Muscle of arm (tissue), 12 donors: ENCODE results near the gene ARHGAP42. TPM values are rescaled to one million over a fixed set of nuclear protein-coding genes. Genes with fewer than 3 reads are reported as not detected.
"Not testable (repeated sequence)": the region's sequence is repeated elsewhere in the genome, so short reads cannot be mapped to it uniquely, and the experiment has no call there.

Experiments
- DNase-seq: peaks from one replicate; pipeline ENCODE4 v3.0.0-alpha.2; 2013
- polyA plus RNA-seq, 12 donors: library from polyadenylated mRNA; unstranded; fragments of 120-200 nt; gene quantifications; one replicate each; pipeline ENCODE4 v1.2.1, GENCODE V29; 2013; ENCODE audit not compliant: insufficient read length in 12 of 12

The ARHGAP42 gene
- polyA plus RNA-seq, 12 donors = 12.7 to 37.3 (median 30.1) TPM; not detected in 1

DNA sequence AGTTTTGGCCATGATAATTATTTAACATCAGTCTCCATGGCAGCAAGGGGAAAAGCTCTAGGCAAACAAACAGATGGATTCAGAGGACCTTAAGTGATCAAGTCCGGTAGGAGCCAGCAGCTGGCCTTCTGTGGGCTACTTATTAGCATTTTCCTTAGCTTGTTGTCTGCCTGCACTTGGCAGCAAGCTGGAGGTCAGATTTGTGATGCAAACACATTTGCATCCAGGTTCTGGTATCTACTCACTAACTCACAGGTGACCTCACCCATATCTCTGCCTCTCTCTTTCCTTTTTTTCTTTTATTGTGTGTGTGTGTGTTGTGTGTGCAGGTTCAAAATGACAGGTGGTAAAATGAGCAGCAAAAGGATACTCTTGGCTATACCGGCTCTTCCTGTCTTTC is 32.3 kb downstream of the ARHGAP42 start:
- peak; percentile 67 for DNase-seq

DNA sequence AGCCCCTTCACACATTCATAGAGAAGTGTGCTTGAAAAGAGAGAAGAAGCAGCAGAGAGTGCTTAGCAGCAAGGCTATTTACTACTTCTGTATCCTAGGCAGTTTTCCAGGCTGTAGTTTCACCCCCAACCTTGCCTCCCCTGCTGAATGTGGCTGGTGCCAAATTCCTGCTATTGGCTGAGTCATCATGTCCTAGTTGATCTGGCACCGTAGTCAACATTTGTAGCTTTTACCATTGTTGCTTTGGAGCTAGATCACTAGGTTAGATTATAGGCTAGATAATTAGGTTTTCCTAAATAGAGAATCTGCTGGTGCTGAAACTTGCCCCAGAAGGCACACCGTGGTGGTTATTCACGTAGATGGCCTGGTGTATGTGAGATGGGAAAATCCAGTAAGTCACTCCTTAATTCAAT is 32.7 kb downstream of the ARHGAP42 start:
- peak; percentile 48 for DNase-seq

DNA sequence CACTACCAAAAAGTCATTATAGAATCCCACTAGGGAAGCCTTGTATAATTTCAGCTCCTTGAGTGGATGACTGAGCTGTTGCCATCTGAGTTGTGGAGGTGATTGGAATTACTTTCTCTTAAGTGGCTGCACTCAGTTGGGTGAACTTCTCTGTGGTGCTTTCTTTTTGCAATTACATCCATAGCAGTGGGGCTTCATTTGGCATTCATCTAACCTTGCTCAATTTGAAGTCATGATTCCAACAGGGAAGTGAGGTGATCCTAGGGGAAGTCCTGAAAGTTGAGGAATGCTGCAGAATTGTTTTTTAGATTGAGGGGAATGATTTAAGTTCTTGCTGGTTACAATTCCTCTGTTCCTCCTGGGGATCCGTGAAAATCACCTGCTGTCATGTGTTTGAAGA is 39.6 kb downstream of the ARHGAP42 start:
- DNase-seq = no peak

DNA sequence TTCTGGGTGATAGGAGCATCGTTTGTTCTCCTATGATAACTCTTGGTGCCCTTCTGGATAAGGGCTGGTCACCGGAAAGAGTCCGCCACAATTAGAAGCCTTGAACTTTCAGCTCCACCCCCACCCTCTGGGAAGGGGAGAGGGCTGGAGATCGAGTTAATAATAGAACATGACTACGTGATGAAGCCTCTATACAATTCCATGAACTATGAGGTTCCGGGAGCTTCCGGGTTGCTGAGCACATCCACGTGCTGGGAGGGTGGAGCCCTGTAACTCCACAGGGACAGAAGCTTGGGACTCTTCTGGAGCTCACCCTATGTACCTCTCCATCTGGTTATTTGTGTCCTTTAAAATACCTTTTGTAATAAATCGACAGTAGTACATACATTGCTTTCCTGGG is 40.3 kb downstream of the ARHGAP42 start:
- DNase-seq = no peak

GRCh38 chr11:100730266-100730665 is 43.2 kb downstream of the ARHGAP42 start:
- DNase-seq = no peak

GRCh38 chr11:100731471-100731870 is 44.4 kb downstream of the ARHGAP42 start:
- no peak for DNase-seq

GRCh38 chr11:100732949-100733348 is 45.9 kb downstream of the ARHGAP42 start:
- DNase-seq = no peak

DNA sequence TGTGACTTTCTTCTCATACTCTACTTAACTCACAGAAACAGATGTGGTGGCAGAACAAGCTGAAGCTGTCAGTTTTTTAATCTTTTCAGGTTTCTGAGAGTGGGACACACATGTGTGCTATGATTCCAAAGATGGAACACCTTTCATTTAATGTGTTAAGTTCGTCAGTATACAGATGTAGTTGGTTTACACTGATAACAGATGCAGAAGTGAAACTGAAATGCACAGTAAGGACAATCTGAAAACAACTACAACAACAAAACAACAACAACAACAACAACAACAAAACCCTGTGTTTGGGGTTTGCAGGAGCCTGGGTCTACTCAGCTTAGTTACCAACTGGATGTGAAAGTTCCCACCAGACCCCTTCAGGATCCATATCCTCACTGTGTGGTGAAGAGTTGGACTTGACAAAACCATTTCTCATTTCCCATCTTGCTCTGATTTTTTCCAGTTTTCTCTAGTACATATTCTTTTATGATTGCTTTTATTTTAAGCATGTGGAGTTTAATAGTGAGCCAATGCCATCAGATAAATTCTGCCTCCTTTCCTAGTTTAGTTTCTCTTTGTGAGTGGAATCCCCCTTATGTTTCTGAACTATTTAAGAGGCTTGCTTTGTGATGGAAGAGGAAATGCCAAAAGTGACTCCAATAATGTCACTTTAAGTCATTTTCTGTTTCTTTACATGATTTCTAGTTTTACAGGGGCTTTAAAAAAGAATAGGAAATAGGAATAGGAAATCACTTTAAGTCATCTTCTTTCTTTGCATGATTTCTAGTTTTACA is 47.8 kb downstream of the ARHGAP42 start:
- no peak for DNase-seq

GRCh38 chr11:100735949-100736675 is 49.0 kb downstream of the ARHGAP42 start:
- no peak for DNase-seq

DNA sequence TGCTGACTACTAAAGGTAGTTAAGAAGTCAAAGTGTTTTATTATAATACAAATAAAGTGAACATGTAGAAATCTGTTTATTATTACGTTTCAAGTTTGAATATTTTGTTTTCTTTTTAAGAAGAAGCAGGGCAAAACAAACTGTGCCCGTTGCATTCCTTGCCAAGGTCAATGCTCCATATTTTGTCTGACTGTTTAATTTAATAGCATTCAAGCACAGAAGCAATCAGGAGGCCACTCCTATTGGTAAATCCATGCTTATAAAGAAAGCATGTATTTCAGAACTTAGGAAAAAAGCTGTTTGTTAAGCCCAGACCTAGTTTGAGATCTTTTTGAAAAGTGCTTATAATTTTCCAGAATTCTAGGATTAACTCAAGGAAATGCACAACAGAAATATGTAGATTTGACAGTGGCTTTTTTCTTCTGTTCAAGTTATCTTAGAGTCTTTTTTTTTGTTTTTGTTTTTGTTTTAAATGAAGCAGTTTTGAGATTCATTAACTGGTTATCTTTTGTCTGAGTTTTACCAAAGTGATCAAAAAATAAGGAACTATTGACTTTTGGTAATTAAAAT is 51.7 kb downstream of the ARHGAP42 start:
- DNase-seq = no peak

- no peak for DNase-seq
Observed at GRCh38 chr11:100739666-100740065, 52.6 kb downstream of the ARHGAP42 start.

DNA sequence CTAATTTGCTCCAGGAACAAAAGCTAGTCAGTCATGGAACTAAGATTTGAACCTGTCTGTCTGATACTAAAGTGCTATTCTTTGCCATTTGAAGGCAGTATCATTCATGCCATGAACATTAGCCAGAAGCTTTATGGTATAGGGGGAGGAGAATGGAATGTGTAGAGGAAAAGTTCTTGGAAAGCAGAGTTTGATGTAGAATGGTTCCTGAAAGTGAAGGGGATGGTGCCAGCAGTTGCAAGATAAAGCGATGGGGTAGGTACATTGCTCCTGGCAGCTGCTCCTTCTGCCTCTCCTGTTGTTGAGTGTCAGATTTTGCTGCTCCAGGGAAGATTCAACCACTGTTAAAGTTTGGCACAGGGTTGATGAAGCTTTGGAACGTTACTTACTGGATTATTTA is 53.4 kb downstream of the ARHGAP42 start:
- DNase-seq = no peak

- DNase-seq = no peak
Observed at GRCh38 chr11:100741866-100742625, 55.0 kb downstream of the ARHGAP42 start.

DNA sequence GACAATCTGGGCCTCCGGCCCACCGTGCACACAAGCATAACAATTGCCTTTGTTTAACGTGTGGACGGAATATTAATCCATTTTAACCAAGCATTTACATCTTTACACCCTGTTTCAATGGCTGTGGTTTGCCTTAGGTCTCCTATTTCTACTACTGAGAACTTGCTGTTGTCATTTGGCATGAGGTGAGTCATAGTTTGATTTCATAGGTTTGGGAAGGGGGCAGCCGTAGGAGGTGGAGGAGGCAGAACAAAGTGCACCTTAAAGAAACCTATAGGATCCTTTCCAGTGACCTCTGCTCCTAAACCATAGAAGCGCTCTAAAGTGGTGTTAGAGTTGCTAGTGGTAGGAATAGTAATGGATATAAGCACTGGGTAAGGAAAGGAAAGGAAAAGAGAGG is 59.4 kb downstream of the ARHGAP42 start:
- DNase-seq = no peak

GRCh38 chr11:100748153-100748552 is 61.1 kb downstream of the ARHGAP42 start:
- no peak for DNase-seq

DNA sequence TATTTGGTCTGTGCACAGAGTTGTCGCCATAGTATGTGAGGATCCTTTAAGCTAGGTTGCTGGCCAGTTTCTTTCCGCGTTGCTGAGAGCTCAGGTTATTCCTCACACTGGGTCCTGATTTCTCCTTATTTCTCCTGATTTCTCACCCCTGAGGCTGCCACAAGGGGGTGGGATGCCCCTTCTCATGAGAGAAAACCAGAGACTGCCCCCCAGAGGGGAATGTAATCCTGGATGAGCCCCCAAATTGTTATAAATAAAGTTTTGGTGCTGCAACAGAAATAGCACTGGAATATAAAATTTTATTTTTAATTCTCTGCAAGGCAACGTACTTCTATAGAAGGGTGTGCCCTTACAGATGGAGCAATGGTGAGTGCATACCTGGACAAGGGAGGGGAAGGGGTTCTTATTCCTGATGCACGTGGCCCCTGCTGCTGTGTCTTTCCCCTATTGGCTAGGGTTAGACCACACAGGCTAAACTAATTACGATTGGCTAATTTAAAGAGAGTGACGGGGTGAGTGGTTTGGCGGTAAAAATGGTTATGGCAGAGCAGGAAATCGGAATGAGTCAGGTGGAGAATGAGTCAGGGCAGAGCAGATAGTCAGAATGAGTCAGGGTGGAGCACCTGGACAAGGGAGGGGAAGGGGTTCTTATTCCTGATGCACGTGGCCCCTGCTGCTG is 62.9 kb downstream of the ARHGAP42 start:
- not testable (repeated sequence) for DNase-seq

- DNase-seq = not testable (repeated sequence)
Observed at GRCh38 chr11:100750566-100750891, 63.4 kb downstream of the ARHGAP42 start.

DNA sequence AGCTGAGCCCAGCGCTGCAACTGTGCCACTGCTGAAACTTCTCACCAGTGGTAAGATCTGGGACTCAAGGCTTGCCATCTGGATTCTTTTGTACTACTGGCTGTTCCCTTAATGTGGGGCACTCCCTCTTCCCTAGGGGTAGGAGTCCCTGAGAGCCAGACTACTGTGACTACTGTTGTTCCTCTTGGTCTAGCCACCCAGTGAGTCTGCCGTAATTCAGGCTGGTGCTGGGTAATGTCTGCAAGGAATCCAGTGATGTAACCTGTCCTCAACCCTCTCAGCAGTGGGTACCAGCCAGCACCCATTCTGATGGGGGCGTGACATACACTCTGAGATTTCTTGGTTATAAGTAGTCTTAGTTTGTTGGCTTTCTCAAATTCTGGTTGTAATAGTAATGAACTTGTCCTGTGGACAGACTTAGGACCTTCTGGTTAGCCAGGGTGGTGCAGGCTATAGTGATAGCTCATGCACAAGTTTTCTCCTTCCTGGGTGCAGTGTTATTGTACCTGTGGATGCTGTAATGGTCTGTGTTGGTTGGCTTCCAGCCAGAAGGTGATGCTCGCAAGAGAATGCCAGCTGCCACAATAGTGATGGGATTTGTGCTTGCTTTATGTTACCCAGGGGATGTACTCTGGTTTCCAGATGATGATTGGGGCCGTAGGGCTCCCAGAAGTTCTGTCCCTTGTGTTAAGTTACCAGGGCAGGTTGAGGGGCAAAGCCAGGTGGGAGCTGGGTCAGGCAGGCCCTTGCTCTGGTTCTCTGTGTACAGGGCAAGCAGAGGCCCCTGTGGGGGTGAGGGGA is 65.5 kb downstream of the ARHGAP42 start:
- DNase-seq = no peak

DNA sequence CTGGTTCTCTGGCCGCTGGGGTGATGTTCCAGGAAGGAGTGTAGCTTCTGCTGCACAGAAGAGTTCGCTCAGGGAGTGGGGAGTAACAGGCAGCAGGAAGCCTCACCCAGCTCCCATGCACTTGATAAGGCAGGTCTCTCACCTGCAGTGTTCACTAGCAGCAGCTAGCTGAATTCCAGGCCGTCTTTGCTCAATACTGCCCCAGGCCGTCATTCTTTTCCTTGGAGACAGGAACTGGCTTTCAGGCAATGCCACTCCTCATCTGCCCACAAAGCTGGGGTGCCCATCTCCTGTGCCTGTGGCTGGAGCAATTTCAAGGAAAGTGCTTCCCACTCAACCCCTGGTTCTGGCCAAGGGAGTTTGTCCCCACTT is 66.1 kb downstream of the ARHGAP42 start:
- DNase-seq = no peak

- peak; percentile 28 for DNase-seq
Observed at GRCh38 chr11:100753571-100753970, 66.5 kb downstream of the ARHGAP42 start.

DNA sequence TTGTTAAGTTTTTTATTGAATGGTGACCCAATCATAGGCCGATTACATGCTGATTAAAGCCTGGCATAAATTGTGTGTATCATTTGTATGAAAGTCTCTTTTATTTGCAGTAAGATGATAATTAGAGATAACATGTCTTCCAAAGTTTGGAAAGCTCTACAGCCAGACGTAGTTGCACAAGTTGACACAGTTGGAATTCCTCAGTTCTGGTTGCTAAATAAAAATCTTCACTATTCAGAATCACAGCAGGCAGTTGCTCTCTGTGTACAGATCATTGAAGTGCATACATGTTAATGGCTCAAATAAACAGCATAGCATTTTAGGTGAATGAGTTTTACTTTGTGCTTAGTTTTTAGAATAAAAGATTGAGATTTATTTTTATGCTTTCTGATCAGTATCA is 69.5 kb downstream of the ARHGAP42 start:
- DNase-seq = no peak
